HG03159 (cell line): ENCODE data around the gene DCAF4L1.
A peak's percentile ranks its signal among the peaks of the same experiment; 100 is the strongest.

Source experiments
- ATAC-seq: cut with Tn5 transposase; IDR thresholded peaks from one replicate; pipeline ENCODE4 v1.9.1; 2021; ENCODE audit warnings: mild to moderate bottlenecking, moderate library complexity; ENCODE audit not compliant: unreplicated experiment

The DCAF4L1 gene

GRCh38 chr4:41981456-41981855 lies at the start of gene DCAF4L1:
TSS of gene DCAF4L1 (plus strand) at chr4:41981756. CDS start at chr4:41981793, 37 bp downstream.
- ATAC-seq: no peak

GRCh38 chr4:41932988-41933387 lies 48.6 kb upstream of the DCAF4L1 start:
- ATAC-seq: no peak

- no peak for ATAC-seq
These were observed 47.5 kb upstream of the DCAF4L1 start for GRCh38 chr4:41933997-41934503.

GRCh38 chr4:41934514-41934900 lies 47.0 kb upstream of the DCAF4L1 start:
- ATAC-seq: no peak

- peak; percentile 81 for ATAC-seq
These were observed 46.5 kb upstream of the DCAF4L1 start, which contains the start of gene TMEM33 for GRCh38 chr4:41934901-41935651. TSS of gene TMEM33 (plus strand) at chr4:41935429. CDS start at chr4:41935485, 56 bp downstream.

GRCh38 chr4:41935652-41936021 lies 45.9 kb upstream of the DCAF4L1 start:
- peak; percentile 29 for ATAC-seq

- ATAC-seq: no peak
These were observed 42.4 kb upstream of the DCAF4L1 start for GRCh38 chr4:41939016-41939626.

GRCh38 chr4:41940834-41941233 lies 40.7 kb upstream of the DCAF4L1 start:
- ATAC-seq: no peak

- ATAC-seq: no peak
These were observed 38.0 kb upstream of the DCAF4L1 start for GRCh38 chr4:41943506-41943905.

GRCh38 chr4:41944089-41944488 lies 37.5 kb upstream of the DCAF4L1 start:
- ATAC-seq: no peak

- no peak for ATAC-seq
These were observed 32.0 kb upstream of the DCAF4L1 start for GRCh38 chr4:41949531-41949930.

GRCh38 chr4:41957634-41958033 lies 23.9 kb upstream of the DCAF4L1 start:
- ATAC-seq: no peak

- no peak for ATAC-seq
These were observed 18.5 kb upstream of the DCAF4L1 start for GRCh38 chr4:41963105-41963504.

GRCh38 chr4:41964401-41964800 lies 17.2 kb upstream of the DCAF4L1 start:
- no peak for ATAC-seq

GRCh38 chr4:41967392-41967791 lies 14.2 kb upstream of the DCAF4L1 start:
- no peak for ATAC-seq

GRCh38 chr4:41969671-41970070 lies 11.9 kb upstream of the DCAF4L1 start:
- no peak for ATAC-seq

- ATAC-seq: no peak
These were observed 6.2 kb upstream of the DCAF4L1 start for GRCh38 chr4:41975341-41975740.

GRCh38 chr4:41976775-41977516 lies 4.6 kb upstream of the DCAF4L1 start:
- ATAC-seq: no peak

- no peak for ATAC-seq
These were observed 3.8 kb upstream of the DCAF4L1 start for GRCh38 chr4:41977709-41978108.

GRCh38 chr4:41982716-41983115 lies 1.2 kb downstream of the DCAF4L1 start:
- ATAC-seq: no peak

- ATAC-seq: no peak
These were observed 3.6 kb downstream of the DCAF4L1 start for GRCh38 chr4:41985151-41985550.

GRCh38 chr4:41989994-41990364 lies 8.4 kb downstream of the DCAF4L1 start:
- ATAC-seq: peak; percentile 16
